PC-3 (cell line): ENCODE data around the gene SIL1.

Experiments used
- EZH2 ChIP-seq: fragments of 300-600 bp; sonication (generic); IDR thresholded peaks from one replicate; pipeline ENCODE4 v1.6.1; 2017; ENCODE audit warnings: antibody characterized with exemption, mild to moderate bottlenecking, low read length; ENCODE audit not compliant: unreplicated experiment
- EZH2phosphoT487 ChIP-seq: fragments of 300-600 bp; sonication (generic); IDR thresholded peaks from 2 replicates; pipeline ENCODE4 v1.6.1; 2018; ENCODE audit warnings: mild to moderate bottlenecking, antibody characterized with exemption, low read length, borderline replicate concordance
- TF ChIP-seq, protein P1 (sequence below): fragments of 300-600 bp; sonication (generic); conservative IDR thresholded peaks from 2 replicates; pipeline ENCODE4 v1.5.1; 2017; ENCODE audit warnings: antibody characterized with exemption, low read depth, mild to moderate bottlenecking, low read length

DNA sequence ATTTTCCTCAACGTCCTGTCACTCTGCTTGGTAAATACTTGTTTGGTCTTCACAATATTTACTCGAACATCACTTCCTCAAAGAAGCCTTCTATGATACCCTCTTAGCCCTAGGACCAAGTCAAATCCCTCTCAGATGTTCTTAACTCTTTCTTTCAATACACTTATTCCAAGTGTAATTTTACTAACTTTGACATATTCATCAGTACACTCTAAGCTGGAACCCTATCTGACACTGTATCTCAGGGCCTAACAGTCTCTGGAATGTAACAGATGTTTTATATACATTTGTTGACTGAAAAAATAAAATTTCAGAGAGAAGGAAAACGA, 19.6 kb downstream of the SIL1 start:
- TF ChIP-seq, protein P1, sequence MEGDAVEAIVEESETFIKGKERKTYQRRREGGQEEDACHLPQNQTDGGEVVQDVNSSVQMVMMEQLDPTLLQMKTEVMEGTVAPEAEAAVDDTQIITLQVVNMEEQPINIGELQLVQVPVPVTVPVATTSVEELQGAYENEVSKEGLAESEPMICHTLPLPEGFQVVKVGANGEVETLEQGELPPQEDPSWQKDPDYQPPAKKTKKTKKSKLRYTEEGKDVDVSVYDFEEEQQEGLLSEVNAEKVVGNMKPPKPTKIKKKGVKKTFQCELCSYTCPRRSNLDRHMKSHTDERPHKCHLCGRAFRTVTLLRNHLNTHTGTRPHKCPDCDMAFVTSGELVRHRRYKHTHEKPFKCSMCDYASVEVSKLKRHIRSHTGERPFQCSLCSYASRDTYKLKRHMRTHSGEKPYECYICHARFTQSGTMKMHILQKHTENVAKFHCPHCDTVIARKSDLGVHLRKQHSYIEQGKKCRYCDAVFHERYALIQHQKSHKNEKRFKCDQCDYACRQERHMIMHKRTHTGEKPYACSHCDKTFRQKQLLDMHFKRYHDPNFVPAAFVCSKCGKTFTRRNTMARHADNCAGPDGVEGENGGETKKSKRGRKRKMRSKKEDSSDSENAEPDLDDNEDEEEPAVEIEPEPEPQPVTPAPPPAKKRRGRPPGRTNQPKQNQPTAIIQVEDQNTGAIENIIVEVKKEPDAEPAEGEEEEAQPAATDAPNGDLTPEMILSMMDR: no peak
- TF ChIP-seq EZH2: no peak
- TF ChIP-seq EZH2phosphoT487: no peak
